HG02840 (cell line): Measurements from ENCODE around the gene KRTAP5-5.
"Not testable (repeated sequence)": the region's sequence is repeated elsewhere in the genome, so short reads cannot be mapped to it uniquely, and the experiment has no call there.

ENCODE experiments used
- ATAC-seq: cut with Tn5 transposase; IDR thresholded peaks from one replicate; pipeline ENCODE4 v1.9.1; 2021; ENCODE audit warnings: mild to moderate bottlenecking, moderate library complexity, moderate number of reproducible peaks; ENCODE audit not compliant: unreplicated experiment, low FRiP score

Gene KRTAP5-5, protein sequence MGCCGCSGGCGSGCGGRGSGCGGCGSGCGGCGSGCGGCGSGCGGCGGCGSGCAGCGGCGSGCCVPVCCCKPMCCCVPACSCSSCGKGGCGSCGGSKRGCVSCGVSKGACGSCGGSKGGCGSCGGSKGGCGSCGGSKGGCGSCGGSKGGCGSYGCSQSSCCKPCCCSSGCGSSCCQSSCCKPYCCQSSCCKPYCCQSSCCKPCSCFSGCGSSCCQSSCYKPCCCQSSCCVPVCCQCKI

DNA sequence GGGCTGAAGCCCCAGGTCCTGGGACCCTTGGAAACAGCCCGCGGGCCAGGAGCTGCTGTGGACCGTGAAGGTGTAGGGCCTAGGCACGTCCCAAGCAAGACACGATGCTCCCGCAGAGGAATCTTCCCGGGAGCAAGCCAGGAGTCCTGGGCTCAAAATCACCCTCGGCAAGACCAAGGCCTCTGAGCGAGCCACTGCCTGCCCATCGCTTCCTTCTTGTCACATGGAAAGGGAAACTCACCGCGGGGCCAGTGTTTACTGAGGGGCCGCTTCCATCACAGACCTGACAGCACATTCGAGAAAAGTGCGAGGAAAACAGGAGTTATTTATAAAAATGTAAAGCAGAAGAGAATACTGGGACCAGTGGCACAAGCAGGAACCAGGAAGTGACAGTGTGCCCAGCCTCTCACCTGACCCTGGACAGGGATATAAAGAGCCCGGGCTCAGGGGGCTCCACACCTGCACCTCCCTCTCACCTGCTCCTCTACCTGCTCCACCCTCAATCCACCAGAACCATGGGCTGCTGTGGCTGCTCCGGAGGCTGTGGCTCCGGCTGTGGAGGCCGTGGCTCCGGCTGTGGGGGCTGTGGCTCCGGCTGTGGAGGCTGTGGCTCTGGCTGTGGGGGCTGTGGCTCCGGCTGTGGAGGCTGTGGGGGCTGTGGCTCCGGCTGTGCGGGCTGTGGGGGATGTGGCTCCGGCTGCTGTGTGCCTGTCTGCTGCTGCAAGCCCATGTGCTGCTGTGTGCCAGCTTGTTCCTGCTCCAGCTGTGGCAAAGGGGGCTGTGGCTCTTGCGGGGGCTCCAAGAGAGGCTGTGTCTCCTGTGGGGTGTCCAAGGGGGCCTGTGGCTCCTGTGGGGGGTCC, at the start of gene KRTAP5-5:
TSS of gene KRTAP5-5 (plus strand) at position 450 of the 860 bp plus-strand sequence. CDS start at position 516, 66 bp downstream.
- ATAC-seq, result no peak

DNA sequence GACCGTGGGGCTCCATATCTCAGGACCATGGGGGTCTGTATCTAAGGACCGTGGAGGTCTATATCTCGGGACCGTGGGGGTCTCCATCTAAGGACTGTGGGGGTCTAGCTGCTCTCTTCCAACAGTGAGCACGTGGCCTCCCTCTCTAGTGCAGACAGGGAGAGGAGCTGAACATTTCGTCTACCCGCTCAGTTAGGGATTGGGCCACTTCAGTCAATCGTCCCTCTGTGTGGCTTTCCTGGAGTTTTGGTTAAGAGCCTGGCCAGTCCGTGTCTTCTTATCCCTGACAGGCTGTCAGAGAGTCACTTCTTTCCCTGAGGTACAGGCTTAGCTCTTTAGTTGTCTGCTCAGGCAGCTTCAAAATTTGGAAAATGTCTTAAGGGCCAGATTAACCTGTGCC, 47.6 kb upstream of the KRTAP5-5 start:
- ATAC-seq, result no peak

DNA sequence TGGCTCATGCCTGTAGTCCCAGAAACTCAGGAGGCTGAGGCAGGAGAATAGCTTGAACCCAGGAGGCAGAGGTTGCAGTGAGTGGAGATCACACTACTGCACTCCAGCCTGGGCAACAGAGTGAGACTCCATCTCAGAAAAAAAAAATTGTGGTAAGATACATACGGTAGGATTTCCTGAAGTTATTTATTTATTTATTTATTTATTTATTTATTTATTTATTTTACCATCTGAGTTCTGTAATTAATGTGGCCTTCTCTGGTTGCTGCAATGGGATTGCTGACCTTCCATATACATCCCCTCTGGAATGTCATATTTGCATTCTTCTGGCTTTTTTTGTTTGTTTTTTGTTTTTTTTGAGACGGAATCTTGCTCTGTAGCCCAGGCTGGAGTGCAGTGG, 46.7 kb upstream of the KRTAP5-5 start:
- ATAC-seq, result not testable (repeated sequence)

DNA sequence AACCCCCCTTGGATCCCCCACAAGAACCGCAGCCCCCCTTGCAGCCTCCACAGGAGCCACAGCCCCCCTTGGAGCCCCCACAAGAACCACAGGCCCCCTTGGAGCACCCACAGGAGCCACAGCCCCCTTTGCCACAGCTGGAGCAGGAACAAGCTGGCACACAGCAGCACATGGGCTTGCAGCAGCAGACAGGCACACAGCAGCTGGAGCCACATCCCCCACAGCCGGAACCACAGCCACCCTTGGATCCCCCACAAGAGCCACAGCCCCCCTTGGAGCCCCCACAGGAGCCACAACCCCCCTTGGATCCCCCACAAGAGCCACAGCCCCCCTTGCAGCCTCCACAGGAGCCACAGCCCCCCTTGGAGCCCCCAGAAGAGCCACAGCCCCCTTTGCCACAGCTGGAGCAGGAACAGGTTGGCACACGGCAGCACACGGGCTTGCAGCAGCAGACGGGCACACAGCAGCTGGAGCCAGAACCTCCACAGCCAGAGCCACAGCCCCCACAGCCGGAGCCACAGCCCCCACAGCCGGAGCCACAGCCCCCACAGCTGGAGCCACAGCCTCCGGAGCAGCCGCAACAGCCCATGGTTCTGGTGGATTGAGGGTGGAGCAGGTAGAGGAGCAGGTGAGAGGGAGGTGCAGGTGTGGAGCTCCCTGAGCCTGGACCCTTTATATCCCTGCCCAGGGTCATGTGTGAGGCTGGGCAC, 44.8 kb upstream of the KRTAP5-5 start, which contains the start of gene KRTAP5-1:
TSS of gene KRTAP5-1 (minus strand) at position 623 of the 710 bp plus-strand sequence. CDS start at position 589, 34 bp downstream.
- ATAC-seq, result not testable (repeated sequence)

DNA sequence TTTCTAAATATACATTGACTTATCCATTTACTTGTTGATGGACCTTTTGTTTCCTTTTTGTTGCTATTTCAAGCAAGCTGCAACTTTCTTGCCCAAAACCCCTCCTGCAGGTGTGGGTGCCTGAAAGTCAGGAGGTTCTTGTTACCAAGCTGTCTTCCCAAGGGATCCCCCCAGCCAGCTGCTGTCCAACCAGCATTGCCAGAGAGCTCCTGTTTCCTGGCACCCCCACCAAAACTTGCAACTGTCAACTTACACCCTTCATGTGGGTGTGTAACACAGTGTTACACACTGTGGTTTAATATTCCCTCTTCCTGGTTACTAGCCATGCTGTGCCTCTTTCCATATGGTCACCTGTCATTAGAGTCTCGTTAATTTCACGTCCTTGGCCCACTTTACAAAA, 42.9 kb upstream of the KRTAP5-5 start:
- ATAC-seq, result no peak

DNA sequence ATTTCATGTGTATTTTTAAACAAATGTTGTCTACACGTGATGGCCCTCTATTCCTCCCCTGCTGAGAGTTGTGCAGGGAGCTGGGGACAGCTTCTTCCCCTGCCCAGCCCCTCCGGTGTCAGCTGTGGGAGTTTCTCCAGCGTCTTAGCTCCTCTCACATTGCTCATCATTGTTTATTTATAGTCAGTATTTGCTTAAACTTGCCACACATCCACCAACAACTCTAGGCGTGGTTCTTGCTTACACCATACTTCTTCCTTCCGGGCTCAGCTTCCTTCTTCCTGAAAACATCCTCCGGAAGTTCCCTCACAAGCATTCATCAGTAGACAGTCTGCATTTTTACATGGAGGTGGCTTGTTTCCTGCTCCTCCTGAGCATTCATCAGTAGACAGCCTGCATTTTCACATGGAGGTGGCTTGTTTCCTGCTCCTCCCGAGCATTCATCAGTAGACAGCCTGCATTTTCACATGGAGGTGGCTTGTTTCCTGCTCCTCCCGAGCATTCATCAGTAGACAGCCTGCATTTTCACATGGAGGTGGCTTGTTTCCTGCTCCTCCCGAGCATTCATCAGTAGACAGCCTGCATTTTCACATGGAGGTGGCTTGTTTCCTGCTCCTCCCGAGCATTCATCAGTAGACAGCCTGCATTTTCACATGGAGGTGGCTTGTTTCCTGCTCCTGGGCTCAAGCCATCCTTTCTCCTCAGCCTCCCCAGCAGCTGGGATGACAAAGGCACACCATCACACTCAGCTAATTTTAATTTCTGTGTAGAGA, 40.2 kb upstream of the KRTAP5-5 start:
- ATAC-seq, result not testable (repeated sequence)

DNA sequence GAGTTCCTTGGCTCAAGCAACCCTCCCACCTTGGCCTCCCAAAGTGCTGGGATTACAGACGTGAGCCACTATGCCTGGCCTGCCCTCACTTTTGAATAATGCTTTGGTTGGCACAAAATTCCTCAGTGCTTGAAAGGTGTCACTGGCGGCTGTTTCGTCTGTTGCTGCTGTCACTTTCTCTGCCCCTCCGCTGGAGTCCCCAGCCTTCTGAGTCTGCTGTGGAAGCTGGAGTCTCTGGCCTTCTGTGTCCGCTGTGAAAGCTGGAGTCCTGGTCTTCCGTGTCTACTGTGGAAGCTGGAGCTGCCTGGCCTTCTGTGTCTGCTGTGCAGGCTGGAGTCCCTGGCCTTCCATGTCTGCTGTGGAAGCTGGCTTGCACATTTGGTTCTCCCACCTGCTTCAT, 39.6 kb upstream of the KRTAP5-5 start:
- no peak for ATAC-seq

DNA sequence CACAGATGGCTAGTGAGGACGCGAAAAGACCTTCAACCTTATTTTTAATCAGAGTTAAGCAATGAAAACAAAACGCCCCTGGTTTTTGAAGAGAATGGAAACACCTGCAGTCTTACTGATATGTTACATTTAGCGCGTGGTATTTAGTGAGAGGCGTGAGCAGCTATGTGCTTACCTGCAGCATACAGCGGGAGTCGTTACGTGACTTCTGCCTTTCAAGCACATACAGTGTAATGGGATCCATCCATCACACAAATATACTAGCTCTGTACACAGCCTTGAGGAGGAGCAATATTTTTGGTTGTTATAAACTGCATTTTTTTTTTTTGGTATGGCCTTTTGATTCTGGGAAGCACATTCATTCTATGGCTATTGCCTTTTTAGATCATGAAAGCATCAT, 36.9 kb upstream of the KRTAP5-5 start:
- ATAC-seq, result no peak

DNA sequence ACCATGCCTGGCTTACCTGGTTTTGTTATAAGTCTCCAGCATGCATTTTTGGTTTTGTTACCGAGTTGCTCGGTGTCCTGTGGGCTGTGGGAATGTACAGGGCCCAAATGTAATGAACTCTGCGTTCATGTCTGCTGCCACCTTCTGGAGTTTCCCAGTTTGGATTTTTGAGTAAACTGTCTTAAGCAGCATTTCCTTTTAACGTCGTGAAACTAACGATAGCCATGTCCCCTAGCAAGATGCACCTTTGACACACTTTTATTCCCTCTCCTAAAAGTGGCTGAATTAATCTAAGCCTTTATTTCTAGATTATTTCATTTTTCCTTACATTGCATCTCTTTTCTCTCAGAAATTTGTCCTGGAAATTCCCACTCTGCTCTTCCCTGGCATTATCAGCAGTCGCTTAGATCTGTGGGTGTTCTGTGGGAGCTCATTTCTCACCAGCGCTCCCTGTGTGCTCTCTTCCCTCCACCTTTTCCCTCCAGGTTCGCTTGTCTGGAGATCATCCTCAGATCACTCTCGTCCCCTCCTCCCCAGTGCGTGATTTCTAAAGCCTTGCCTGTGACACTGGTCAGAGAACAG, 33.5 kb upstream of the KRTAP5-5 start:
- not testable (repeated sequence) for ATAC-seq

DNA sequence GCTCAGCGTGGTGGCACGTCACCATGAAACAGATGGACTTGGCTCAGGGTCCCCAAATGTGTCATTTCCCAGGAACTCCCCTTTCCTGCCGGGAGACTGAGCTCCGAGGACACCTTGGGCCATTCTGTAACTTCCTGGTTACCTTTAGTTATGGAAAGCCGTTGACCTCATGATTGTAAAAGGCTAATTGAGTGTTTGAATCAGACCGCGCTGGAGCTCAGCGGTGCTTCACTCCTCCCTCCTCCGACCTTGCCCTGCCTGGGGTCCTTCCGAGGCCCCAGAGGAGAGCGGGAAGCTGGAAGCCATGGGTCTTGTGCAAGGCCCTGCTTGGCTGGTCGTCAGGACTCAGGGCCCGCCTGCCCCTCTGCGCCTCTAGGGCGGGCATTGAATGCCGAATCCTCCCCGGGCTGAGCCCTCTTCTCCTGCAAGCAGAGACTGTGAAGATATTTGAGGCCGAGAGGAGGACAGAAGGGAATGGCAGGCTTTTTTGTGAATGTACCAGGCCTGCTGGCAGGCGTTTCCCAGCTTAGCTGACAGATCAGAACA, 32.9 kb upstream of the KRTAP5-5 start:
- ATAC-seq, result not testable (repeated sequence)

DNA sequence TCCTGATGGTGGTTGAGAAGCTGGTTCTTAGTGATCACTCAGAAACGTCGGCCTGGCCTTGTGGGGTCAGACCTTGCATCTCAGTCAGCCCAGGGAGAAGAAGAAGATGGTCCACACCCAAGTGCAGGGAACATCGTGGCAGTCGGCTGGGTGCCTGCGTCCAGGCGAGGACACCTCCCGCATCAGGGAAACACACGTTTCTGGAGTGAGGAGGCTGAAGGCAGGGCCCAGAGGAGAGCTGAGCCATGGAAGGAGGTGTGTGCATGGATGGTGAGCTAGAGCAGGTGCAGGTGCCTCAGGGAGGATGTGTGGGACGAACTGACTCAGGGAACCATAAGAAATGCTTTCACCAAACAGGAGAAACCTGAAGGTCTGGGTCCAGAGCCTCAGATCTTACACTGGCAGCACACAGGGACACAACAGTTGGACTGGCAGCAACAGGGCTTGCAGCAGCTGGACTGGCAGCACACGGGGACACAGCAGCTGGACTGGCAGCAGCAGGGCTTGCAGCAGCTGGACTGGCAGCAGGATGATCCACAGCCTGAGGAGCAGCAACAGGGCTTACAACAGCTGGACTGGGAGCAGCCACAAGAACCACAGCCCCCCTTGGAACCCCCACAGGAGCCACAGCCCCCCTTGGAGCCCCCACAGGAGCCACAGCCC, 32.1 kb upstream of the KRTAP5-5 start:
- ATAC-seq, result no peak

DNA sequence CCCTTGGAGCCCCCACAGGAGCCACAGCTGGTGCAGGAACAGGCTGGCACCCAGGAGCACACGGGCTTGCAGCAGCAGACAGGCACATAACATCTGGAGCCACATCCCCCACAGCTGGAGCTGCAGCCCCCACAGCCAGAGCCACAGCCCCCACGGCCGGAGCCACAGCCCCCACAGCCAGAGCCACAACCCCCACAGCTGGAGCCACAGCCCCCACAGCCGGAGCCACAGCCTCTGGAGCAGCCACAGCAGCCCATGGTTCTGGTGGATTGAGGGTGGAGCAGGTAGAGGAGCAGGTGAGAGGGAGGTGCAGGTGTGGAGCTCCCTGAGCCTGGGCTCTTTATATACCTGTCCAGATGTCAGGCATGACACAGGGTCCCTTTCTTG, 31.6 kb upstream of the KRTAP5-5 start, which contains the start of gene KRTAP5-2:
TSS of gene KRTAP5-2 (minus strand) at position 301 of the 387 bp plus-strand sequence. CDS start at position 257, 44 bp downstream.
- no peak for ATAC-seq

DNA sequence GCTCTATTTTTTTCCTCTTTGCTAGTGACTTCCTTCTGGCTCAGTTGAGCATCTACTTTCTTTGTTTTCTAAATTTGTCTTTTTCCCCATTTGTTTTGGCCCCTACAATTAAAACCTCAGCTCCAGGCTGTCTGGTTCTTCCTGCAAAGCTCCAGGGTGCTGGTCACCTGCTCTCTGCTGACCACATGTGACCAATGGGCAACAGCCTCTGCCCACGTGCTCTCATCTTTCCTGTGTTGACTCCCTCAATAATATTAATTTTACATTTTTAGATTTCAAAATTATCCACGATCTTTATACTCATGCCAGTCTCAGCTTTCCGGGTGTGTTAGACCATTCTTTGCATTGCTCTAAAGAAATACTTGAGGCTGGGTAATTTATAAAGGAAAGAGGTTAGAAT, 31.2 kb upstream of the KRTAP5-5 start:
- not testable (repeated sequence) for ATAC-seq

DNA sequence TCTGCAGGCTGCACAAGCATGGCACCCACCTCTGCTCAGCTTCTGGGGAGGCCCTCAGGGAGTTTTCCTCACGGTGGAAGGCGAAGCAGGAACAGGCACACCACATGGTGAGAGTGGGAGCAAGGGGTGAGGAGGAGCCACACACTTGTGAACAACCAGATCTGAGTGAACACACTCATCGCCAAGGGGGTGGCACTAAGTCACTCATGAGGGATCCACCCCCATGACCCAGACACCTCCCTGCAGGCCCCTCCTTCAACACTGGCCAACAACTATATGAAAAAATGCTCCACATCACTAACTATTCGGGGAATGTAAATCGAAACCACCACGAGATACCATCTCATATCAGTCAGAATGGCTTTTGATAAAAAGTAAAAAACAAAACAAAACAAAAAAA, 30.8 kb upstream of the KRTAP5-5 start:
- no peak for ATAC-seq

DNA sequence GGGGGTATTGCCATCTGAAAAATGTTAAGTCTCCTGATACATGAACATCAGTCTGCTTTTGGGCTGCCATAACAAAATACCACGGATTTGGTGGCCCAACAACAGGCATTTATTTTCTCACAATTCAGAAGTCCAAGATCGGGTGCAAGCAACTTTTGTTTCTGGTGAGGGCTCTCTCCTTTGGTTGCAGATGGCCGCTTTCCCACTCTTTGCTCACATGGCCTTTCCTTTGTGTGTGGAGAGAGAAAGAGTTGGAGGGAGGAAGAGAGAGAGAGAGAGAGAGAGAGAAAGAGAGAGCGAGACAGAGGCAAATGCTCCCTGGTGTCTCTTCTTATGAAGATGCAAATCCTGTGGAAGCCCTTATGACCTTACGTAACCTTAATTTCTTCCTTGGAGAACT, 28.9 kb upstream of the KRTAP5-5 start:
- no peak for ATAC-seq

DNA sequence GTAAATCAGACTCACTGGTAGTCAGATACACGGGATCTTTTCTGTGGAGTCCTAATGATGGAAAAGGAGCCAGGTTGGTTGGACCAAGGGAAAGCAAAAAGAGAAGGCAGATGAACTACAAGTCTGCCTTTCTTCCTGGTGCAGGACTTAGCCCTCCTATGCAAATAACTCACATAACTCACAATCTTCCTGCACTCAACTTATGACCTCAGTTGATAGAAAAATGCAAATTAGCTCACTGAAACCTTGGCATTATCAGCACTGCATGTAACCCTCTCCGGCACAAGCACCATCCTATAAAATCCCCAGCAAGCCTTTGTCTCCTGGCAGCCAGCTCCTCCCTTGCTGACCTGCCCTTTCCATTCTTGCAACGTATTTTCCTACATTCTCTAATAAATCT, 27.9 kb upstream of the KRTAP5-5 start:
- ATAC-seq, result not testable (repeated sequence)

DNA sequence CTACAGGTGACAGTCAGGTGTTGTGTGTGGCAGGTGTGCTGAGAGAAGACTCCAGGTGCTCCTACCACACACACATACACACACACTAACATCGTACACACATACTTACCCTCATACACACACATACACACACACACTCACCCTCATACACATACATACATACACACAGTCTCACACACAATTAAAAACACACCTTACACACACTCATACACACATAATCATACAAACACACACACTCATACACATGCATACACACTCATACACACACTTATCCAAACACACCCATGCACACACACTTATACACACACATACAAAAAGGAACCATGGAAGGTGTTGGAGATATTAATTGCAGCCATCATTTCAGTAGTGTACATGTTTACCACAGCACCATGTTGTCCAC, 25.9 kb upstream of the KRTAP5-5 start:
- no peak for ATAC-seq

DNA sequence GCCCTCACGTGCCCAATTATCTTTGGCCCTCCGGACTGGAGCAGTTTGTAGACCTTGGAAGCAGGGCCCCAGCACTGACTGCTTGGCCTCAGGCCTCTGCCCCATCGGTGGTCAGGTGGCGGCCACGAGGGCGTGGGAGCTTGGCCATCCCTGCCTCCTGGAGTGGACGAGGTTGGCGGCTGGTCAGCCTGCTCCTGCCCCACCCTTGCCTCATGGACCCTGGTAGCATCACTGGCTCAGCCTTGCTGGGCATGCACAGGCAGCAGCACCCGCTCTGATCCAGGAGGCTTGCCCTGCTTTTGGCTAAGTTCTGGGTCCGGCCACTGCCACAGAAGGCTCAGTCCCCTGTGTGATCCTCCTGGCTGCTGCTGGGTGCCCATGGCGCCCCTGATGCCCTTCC, 25.4 kb upstream of the KRTAP5-5 start:
- ATAC-seq, result no peak

DNA sequence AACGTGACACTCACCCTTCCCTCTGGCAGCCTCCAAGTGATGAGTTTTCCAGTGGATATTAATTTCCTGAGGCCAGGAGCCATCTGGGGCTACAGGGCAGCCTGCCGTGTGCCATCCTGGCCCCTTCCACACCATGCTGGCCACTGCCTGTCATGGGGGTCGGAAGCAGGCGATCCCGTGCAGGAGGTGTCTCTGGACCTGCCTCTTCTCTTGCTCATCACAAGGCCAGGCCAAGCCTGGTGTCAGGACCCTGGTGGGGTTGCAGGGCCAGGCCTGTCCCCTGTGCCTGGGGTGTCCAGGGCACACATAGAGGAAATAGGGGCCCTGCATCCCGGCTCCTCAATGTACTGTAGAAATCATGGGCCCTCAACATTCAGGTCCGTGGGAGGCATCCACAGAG, 24.9 kb upstream of the KRTAP5-5 start:
- no peak for ATAC-seq
